Measurements from ENCODE around the gene CATSPERZ.

DNA sequence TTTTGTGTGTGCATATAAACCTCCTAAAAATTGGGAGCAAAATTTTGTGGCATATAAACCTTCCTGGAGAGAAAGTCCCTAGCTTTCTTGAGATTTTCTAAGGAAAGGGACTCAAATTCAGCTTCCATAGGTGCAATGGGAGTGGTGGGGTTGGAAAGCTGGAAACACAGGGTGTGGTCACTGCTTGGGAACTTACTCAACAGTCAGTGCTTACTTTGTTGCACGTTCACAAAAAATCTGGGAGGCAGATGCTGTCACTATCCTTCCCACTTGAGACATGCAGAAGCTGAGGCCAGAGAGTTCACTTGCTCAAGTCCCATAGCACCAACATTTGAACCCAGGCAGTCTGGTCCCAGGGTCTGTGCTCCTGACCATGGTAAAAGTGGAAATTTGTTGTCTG is 3.9 kb upstream of the CATSPERZ start:
- TF ChIP-seq EZH2 (IDR thresholded peaks at IDR 0.05; ENCODE audit: insufficient read depth, poor library complexity, severe bottlenecking) (no peak), EZH2phosphoT487 (IDR thresholded peaks at IDR 0.05; ENCODE audit: insufficient read depth, low read depth) (no peak)
